Kidney (tissue), 14 donors: Measurements from ENCODE around the gene ATP6V0A4. TPM values are rescaled to one million over a fixed set of nuclear protein-coding genes. Genes with fewer than 3 reads are reported as not detected.
A peak's percentile ranks its signal among the peaks of the same experiment; 100 is the strongest.

Experiments used
- DNase-seq, 5 donors: peaks; one replicate each; pipeline ENCODE4 v3.0.0-alpha.2; 2013 to 2020
- FAIRE-seq: peaks from 2 replicates; lab custom pipeline; 2012; peaks lifted over from hg19 to GRCh38; lab: Jason Lieb, UNC
- H3K27ac ChIP-seq, 2 donors: one replicate each; pipeline ENCODE4 v1.7.0; 2013; ENCODE audit warnings: low read depth in 2 of 2, low read length in 2 of 2, inconsistent platforms in 1 of 2
- H3K27me3 ChIP-seq: one replicate; pipeline ENCODE4 v1.7.1; 2013; ENCODE audit warnings: low read length, inconsistent platforms; ENCODE audit not compliant: control insufficient read depth, insufficient read depth
- H3K36me3 ChIP-seq, 3 donors: one replicate each; pipeline versions ENCODE4 v1.7.0 to v1.7.1; 2013; ENCODE audit warnings: low read length in 3 of 3, control low read depth in 1 of 3, inconsistent platforms in 1 of 3; ENCODE audit not compliant: insufficient read depth in 3 of 3, control insufficient read depth in 2 of 3
- H3K4me1 ChIP-seq, 3 donors: one replicate each; pipeline versions ENCODE4 v1.7.0 to v1.7.1; 2013; ENCODE audit warnings: low read length in 3 of 3, inconsistent platforms in 1 of 3, low read depth in 1 of 3; ENCODE audit not compliant: control insufficient read depth in 2 of 3, insufficient read depth in 2 of 3
- H3K4me3 ChIP-seq, 3 donors: one replicate each; pipeline versions ENCODE4 v1.7.0 to v1.8.1; 2013; ENCODE audit warnings: low read length in 3 of 3, control low read depth in 1 of 3, inconsistent platforms in 1 of 3
- H3K9ac ChIP-seq, 3 donors: one replicate each; pipeline versions ENCODE4 v1.7.0 to v1.7.1; 2013; ENCODE audit warnings: low read length in 3 of 3, control low read depth in 1 of 3, inconsistent platforms in 1 of 3
- H3K9me3 ChIP-seq, 3 donors: one replicate each; pipeline versions ENCODE4 v1.7.0 to v1.7.1; 2013; ENCODE audit warnings: low read length in 3 of 3, control low read depth in 1 of 3, inconsistent platforms in 1 of 3; ENCODE audit not compliant: control insufficient read depth in 2 of 3, insufficient read depth in 1 of 3
- intact Hi-C: fragments of 100-400 bp; cut with DNase I; formaldehyde crosslinking; loops from one replicate; pipeline ENCODE4 v1.11.1; 2022
- polyA plus RNA-seq: library from polyadenylated mRNA; stranded (reverse); fragments of 350-450 nt; fragmentation: Illumina TruSeq; extraction: RNeasy Lipid Tissue Mini Kit (QIAGEN cat#74804); gene quantifications from one replicate; pipeline ENCODE4 v1.2.3, GENCODE V29; 2014; ENCODE audit warnings: low read depth, low replicate concordance; ENCODE audit not compliant: insufficient read depth
- total RNA-seq: library from RNA; stranded (reverse); fragmentation: NEBNext Ultra II Directional; extraction: Animal tissue kit (Norgen Biotek cat#: 25700); gene quantifications from one replicate; pipeline ENCODE4 v1.2.1, GENCODE V29; 2021
- TF ChIP-seq, protein P1 (sequence below): IDR thresholded peaks from 3 replicates; pipeline ENCODE4 v1.5.1; 2012; ENCODE audit warnings: mild to moderate bottlenecking, moderate library complexity, borderline replicate concordance; ENCODE audit not compliant: insufficient read depth; ENCODE audit errors: extremely low read depth
- donor health status: control.
- donor health status: control.
- donor health status: control.
- donor health status: control.
- donor health status: control.
- donor health status: DM: yes; HTN: yes; CAD: no.
- donor health status: Normal renal cell carcinoma (clear cell type).

Gene ATP6V0A4
- total and polyA plus RNA-seq, 2 donors from 2014 or later = 30.5 to 140 TPM

DNA sequence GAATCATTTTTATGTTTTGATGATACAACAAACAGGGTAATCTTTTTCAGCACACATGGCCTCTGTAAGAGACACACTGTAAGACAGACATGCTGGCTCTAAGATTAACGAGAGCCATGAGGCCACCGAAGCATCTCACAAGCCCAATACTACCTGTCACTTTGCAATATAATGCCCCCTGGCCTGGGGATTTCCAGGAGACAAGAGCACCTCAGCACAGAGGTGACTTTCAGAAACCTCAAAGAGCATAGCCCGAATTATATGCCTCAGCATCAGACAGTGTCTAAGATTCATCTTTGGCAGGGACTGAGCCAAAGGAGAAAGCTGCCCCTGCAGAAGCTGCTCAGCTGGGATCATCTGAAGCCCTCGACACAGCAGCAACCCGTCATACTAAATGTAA lies 44.4 kb downstream of the ATP6V0A4 start:
- Histone ChIP-seq H3K27me3 (no peaks in the 10 kb centered on the region), H3K4me3 (no peak overlapping the region), H3K4me1 (peaks cover 0 to 6% (median 2%) of the 10 kb centered on the region in 3 donors), H3K9ac (no peak overlapping the region), H3K9me3 (no peaks in the 10 kb centered on the region), H3K36me3 (peaks cover 0 to 30% (median 0%) of the 10 kb centered on the region in 3 donors), H3K27ac (no peak overlapping the region)
- FAIRE-seq (no peak), DNase-seq (peak in 1 of 5 donors; percentile 13)
- intact Hi-C loops = no loop called here
- TF ChIP-seq, protein P1, sequence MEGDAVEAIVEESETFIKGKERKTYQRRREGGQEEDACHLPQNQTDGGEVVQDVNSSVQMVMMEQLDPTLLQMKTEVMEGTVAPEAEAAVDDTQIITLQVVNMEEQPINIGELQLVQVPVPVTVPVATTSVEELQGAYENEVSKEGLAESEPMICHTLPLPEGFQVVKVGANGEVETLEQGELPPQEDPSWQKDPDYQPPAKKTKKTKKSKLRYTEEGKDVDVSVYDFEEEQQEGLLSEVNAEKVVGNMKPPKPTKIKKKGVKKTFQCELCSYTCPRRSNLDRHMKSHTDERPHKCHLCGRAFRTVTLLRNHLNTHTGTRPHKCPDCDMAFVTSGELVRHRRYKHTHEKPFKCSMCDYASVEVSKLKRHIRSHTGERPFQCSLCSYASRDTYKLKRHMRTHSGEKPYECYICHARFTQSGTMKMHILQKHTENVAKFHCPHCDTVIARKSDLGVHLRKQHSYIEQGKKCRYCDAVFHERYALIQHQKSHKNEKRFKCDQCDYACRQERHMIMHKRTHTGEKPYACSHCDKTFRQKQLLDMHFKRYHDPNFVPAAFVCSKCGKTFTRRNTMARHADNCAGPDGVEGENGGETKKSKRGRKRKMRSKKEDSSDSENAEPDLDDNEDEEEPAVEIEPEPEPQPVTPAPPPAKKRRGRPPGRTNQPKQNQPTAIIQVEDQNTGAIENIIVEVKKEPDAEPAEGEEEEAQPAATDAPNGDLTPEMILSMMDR = no peak

DNA sequence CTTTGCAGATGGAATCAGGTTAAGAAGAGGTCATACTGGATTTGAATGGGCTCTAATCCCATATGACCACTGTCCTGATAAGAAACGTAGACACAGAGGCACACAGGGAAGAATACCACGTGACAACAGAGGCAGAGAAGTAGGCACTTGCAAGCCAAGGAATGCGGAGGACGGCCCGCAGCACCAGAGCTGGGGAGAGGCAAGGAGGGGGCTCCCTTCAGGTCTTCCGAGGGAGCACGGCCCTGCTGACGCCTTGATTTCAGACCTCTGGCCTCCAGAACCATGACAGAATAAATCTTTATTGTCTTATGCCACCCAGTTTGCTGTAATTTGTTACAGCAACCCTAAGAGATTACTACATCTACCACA lies 44.9 kb downstream of the ATP6V0A4 start:
- peaks cover 0 to 6% (median 2%) of the 10 kb centered on the region in 3 donors for H3K4me1 ChIP-seq
- no peaks in the 10 kb centered on the region for H3K27me3 ChIP-seq
- peak overlapping the region in 1 of 2 donors; percentile 29 for H3K27ac ChIP-seq
- no peak overlapping the region for H3K4me3 ChIP-seq
- intact Hi-C loops = no loop called here
- H3K9ac ChIP-seq = no peak overlapping the region
- H3K9me3 ChIP-seq = no peaks in the 10 kb centered on the region
- TF ChIP-seq, protein P1 = no peak
- peaks cover 0 to 30% (median 0%) of the 10 kb centered on the region in 3 donors for H3K36me3 ChIP-seq
- peak in 1 of 5 donors; percentile 42 for DNase-seq
- no peak for FAIRE-seq

DNA sequence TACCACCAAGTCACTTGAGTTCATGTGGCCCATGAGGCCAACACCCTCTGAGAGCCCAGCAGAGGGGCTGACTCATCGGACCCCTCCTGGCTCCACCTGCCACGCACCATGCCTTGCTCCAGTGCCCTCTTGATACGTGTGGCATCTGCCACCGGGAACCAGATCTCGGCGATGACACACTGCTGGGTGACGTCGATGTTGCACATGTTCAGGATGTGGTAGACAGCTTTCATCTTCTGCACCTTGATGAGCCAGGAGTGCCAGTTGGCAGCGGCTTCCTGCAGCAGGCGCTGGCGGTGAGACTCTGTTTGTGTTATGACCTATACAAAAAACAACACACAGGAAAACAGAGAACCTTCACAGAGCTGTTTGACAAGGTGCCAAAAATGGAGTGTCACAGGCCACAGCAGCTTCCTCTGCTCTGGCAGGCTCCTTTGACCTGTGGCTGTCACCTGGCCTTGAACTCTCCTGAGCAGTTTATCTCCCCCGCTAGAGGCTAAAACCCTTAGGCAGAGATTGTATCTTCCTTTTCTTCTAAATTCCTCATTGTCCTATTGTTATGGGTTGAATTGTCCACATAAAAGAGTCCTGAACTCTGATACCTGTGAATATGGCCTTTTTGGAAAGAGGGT lies 45.4 kb downstream of the ATP6V0A4 start:
- TF ChIP-seq, protein P1 = no peak
- H3K9ac ChIP-seq = no peak overlapping the region
- peaks cover 0 to 6% (median 2%) of the 10 kb centered on the region in 3 donors for H3K4me1 ChIP-seq
- intact Hi-C loops = no loop called here
- no peak overlapping the region for H3K4me3 ChIP-seq
- FAIRE-seq = no peak
- H3K27ac ChIP-seq = peak overlapping the region in 1 of 2 donors; percentile 29
- no peaks in the 10 kb centered on the region for H3K9me3 ChIP-seq
- H3K27me3 ChIP-seq = no peaks in the 10 kb centered on the region
- peak in 4 of 5 donors; percentile 19 to 91 (median 41) for DNase-seq
- H3K36me3 ChIP-seq = peaks cover 0 to 27% (median 0%) of the 10 kb centered on the region in 3 donors
